Right ventricle myocardium inferior (tissue), 1 donor: ENCODE data around the gene INMT. TPM values are rescaled to one million over a fixed set of nuclear protein-coding genes. Genes with fewer than 3 reads are reported as not detected.

ENCODE experiments used
- ATAC-seq: fragments of 200-7000 bp; cut with Tn5 transposase; one replicate; pipeline ENCODE4 v1.9.1; 2020; ENCODE audit warnings: mild to moderate bottlenecking, moderate library complexity
- DNase-seq: peaks from one replicate; pipeline ENCODE4 v3.0.0; 2021; ENCODE audit errors: missing footprints
- intact Hi-C: fragments of 100-400 bp; cut with DNase I; formaldehyde crosslinking; loops from one replicate; pipeline ENCODE4 v1.11.0; 2022
- total RNA-seq: library from RNA; stranded (reverse); fragmentation: NEBNext Ultra II Directional; extraction: Animal tissue kit (Norgen Biotek cat#: 25700); gene quantifications from one replicate; pipeline ENCODE4 v1.2.1, GENCODE V29; 2021
- donor health status: DM: no; HTN: yes; CAD: no; lungs with severe emphysema.

INMT gene
- total RNA-seq, 1 donor from 2014 or later, result 48.1 TPM

DNA sequence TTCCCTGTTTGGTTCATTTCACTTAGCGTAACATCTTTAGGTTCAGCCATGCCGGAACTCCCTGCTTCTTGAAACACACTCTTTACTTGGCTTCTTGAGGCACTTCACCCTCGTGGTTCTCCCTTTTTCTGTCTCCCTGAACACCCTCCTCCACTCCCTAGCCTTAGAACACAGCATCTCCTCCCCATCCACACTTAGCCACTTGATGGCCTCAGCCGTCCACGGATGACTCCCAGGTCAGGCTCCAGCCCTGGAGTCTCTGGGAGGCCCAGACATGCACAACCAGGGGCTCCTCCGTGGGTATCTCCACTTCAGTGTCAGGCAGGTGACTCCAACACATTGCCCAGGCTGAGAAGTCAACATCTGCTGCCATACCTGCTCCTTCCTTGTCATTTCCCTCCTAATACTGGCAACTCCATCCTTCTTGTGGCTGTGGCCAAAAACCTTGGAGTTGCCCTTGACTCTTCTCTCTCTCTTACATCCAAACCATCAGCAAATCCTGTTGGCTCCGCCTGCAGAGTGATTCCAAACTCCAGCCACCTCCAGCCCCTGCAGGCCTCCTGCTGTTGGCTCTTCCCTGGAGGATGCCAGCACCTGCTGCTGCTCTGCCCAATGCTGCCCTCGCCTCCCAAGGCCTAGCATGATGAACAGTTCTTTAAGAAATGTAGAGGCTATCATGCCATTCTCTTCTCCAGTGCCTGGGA lies 8.4 kb upstream of the INMT start:
- intact Hi-C loops, result loop anchor here (1.0 to 5.0 kb wide), 3 partner anchors 48 to 379 kb away; no protein-coding TSS in a partner anchor
- DNase-seq (no peak), ATAC-seq (peak; percentile 82)

DNA sequence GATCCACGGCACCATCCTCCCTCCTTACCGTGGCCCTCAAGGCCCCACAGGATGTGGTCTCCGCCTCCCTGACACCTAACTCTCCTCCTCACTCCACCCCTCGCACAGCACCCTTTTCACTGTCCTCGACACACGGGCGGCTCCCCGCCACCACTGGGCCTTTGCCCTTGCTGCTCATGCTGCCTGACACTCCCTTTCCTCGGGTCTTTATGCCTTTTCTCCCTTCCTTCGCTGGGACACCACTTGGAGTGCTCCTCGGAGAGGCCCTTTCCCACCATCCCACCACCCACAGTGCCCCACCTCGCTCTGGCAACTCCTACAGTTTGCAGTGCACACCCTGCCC lies 7.9 kb upstream of the INMT start:
- DNase-seq (no peak), ATAC-seq (no peak)

DNA sequence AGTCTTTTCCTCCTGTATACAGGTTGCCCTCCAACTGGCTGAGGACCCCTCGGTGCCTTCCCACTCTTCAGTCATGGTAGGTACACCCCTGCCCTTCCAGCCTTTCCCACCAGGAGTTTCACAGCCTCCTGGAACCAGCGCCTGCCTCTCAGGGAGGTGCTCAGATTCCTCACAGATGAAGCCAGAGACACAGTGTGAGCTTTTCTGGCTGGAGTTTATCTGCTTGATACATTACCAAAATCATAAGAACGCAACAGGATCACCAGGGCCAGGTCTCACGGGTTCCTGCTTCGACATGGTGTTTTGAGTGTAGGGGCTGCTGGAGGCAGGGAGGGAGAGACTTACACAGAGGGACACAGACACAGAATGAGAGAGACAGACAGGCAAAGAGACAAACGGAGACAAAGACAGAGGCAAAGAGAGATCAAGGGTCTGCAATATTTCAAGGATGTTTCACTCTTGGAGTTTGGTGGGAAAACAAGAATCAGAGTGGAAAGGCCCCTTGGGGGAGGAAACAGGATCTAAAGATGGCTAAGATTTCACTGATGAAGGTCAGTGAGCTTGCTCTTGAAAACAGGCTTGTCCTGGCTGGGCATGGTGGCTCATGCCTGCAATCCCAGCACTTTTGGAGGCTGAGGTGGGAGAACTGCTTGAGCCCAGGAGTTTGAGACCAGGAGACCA lies 6.5 kb upstream of the INMT start:
- ATAC-seq, result peak; percentile 18
- intact Hi-C loops, result loop anchor here (5.0 kb wide), 1 partner anchor 232 kb away; no protein-coding TSS in a partner anchor
- no peak for DNase-seq

More for the DNA sequence above, 7.9 kb upstream of the INMT start:
- intact Hi-C loops, result loop anchor here (5.0 kb wide), 2 partner anchors 117 to 378 kb away; no protein-coding TSS in a partner anchor

GRCh38 chr7:30750010-30750409 lies 1.9 kb upstream of the INMT start:
- intact Hi-C loops, result loop anchor here (5.0 kb wide), 1 partner anchor 167 kb away; no protein-coding TSS in a partner anchor
- DNase-seq, result no peak
- ATAC-seq, result no peak

GRCh38 chr7:30750683-30751650 lies 968 bp upstream of the INMT start:
- intact Hi-C loops, result loop anchor here (5.0 kb wide), 1 partner anchor 166 kb away; no protein-coding TSS in a partner anchor
- DNase-seq (peak; percentile 88), ATAC-seq (peak; percentile 75)

GRCh38 chr7:30752484-30752883 lies 549 bp downstream of the INMT start:
- DNase-seq (no peak), ATAC-seq (no peak)
- intact Hi-C loops, result loop anchor here (5.0 kb wide), 1 partner anchor 165 kb away; no protein-coding TSS in a partner anchor

DNA sequence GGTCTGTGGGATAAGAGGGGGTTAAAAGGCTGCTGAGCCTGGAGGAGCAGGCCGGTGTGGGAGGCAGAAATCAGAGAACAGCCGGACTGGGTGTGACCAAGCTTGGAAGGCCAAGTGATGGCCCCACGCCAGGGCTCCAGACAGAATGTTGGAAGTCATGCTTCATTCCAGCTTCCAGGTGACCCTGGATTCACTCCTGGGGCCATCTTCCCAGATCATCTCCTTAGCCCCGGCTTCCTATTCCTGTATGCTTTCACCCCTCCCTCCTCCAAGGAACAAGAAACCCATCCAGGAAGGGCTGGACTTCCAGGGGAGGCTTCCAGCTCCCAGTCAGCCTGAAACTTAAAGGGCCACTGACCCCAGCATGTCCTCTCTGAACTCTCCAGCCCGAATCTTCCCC lies 1.0 kb downstream of the INMT start:
- intact Hi-C loops, result loop anchor here (5.0 kb wide), 1 partner anchor 164 kb away; no protein-coding TSS in a partner anchor
- ATAC-seq, result peak; percentile 42

DNA sequence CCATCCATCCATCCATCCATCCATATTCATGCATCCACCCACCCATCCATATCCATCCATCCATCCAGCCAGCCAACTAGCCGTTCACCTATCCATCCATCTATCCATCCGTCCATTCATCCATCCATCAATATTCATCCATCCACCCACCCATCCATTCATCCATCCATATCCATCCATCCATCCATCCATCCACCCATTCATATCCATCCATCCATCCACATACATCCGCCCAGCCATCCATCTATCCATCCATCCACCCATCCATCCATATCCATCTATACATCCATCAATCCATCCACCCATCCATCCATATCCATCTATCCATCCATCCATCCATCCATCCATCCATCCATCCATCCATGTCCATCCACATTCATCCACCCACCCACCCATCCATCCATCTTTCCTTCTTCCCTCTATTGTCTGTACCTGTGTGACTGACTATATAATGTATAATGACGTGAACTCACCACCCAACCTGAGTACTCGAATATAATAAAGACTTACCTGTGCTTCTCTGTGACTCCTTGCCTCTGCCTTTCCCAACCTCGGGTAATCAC lies 2.5 kb downstream of the INMT start:
- DNase-seq (no peak), ATAC-seq (no peak)
- intact Hi-C loops, result loop anchor here (5.0 kb wide), 1 partner anchor 163 kb away; no protein-coding TSS in a partner anchor

More for the DNA sequence above, 1.0 kb downstream of the INMT start:
- DNase-seq, result peak; percentile 88

DNA sequence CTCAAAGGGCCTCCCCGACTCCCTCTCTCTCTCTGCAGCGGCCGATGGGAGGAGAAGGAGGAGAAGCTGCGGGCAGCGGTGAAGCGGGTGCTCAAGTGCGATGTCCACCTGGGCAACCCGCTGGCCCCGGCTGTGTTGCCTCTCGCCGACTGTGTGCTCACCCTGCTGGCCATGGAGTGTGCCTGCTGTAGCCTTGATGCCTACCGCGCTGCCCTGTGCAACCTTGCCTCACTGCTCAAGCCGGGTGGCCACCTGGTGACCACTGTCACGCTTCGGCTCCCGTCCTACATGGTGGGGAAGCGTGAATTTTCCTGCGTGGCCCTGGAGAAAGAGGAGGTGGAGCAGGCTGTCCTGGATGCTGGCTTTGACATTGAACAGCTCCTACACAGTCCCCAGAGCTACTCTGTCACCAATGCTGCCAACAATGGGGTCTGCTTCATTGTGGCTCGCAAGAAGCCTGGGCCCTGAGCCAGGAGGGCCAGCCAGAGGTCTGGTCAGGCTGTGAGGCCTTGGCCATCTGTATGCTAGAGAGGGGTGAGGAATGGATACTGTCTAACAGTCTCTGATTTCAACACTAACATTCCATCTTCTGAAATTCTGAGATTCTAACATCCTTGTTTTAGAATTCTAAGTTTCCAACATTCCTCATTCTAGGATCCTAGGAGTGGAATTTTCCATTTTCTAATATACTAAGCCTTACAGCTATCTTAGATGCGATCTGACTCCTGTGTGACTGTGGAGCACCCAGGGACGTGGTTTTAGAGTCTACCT lies 3.6 kb downstream of the INMT start:
- peak; percentile 66 for ATAC-seq
- intact Hi-C loops, result no loop called here
- DNase-seq, result peak; percentile 91

DNA sequence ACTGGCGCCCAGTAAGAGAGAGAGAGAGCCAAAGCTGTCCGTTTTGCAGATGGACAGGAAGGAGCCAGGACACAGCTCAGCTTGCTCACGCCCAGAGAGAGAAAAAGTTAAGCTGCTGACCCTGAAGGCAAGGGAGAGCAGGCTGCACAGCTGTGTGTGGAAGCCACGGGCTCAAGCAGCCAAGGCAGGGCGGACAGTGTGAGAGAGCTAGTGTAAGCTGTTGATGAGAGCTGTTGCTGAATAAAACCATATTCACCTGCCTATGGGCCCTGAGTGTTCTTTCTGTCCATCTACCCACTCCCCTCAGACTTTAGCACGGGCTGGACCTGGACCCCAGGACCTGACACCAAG lies 5.4 kb downstream of the INMT start:
- ATAC-seq (no peak), DNase-seq (no peak)
- intact Hi-C loops, result no loop called here

DNA sequence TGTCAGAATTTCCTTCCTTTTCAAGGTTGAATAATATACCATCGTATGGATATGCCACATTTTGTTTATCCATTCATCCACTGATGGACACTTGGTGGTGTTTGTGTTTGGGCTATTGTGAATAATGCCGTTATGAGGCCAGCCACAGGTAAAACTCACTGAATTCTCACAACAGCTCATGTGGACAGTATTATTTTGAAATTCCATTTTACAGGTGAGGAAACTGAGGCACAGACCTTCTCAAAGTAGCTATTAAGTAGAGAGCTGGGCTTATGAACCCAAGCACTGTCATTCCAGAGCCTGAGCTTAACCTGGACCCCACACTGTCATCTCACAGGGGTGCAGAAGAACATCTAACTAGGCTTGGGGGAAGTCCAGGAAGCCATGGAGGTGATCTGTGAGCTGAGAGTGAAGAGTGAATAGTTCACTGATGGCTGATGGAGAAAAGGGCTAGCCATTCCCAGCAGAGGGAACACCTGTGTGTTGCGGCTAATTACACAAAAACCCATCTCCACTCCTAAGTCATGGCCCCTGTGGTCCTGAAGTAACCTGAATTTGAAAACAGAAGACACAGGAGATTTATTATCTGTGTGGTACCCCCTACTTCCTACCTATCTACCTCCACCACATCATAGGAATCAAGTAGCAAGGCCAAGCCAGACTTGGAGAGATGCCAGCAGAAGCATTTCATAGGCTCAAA lies 8.7 kb downstream of the INMT start:
- DNase-seq, result no peak
- intact Hi-C loops, result no loop called here
- peak; percentile 1 for ATAC-seq

- intact Hi-C loops, result no loop called here
- DNase-seq (no peak), ATAC-seq (peak; percentile 8)
Measured at GRCh38 chr7:30761214-30762156, 9.6 kb downstream of the INMT start.

DNA sequence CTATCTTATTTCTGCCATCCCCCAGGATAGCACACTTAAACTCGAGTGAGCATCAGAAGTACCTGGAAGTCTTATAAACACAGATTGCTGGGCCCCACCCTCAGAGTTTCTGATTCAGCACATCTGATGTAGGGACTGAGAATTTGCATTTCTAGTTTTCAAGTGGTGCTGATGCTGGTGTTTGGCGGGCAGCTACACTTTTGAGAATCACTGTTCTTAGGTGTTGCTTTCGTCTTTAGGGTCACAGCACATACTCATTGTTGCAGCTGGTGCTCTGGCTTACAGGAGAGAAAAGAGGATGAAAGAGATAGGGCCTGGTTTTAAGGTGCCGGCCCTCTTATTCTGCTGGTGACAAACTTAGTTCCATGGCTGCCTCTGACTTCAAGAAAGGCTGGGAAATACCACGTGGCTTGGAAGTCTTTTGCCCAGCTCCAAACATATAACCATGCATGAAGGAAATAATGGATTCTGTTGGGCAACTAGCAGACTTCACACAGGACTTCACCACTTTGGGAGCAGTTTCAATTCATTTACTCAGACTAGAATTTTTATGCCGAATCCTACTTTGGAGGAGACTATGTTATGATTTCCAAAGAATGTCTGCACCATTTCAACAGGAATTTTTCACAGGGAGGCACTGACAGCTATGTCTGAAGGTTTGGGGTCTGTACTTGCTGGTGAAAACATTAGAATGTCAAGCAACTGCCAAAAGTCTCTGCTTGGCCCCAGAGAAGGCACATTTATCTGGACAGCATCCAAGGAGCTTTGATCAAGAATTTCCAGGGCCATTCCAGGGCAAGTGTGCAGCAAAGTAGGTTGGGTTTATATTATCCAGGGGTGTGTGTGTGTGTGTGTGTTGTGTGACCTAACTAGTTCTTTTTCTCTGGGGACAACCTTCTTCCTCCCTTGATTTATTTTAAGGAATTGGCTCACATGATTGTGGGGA lies 12.4 kb downstream of the INMT start:
- DNase-seq (no peak), ATAC-seq (peak; percentile 76)
- intact Hi-C loops, result no loop called here

GRCh38 chr7:30765408-30765807 lies 13.5 kb downstream of the INMT start:
- intact Hi-C loops, result no loop called here
- DNase-seq (no peak), ATAC-seq (no peak)

DNA sequence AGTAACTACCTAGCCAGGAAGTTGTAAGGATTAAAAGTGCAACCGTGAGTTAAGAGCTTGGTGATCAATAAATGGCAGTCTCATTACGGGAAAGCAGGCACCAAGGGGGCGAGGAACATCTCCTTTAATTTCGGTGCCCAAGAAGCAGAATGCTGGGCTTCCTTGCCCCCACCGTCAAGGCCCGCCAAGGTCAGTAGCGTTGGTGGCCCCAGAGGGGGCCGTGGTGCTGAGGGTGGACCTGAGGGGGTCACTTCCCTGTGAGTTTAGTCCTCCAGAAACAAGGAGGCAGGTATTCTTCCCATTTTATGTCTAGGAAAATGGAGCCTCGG lies 18.9 kb downstream of the INMT start:
- DNase-seq, result no peak
- intact Hi-C loops, result no loop called here
- no peak for ATAC-seq
